Stimulated activated CD8-positive, alpha-beta memory T cell treated with anti-CD3 and anti-CD28 coated beads, Interleukin-12 subunit alpha, Interleukin-12 subunit beta, amount 100 ng/mL, for 24 hours (primary cell): ENCODE measurements around the gene HYAL1.

ENCODE experiments used
- DNase-seq: peaks from one replicate; pipeline ENCODE4 v3.0.0-alpha.2; 2020; ENCODE audit errors: extremely low read depth

Gene HYAL1

GRCh38 chr3:50334339-50335075 is 31.1 kb upstream of the HYAL1 start:
- DNase-seq: no peak

- no peak for DNase-seq
These were observed 30.5 kb upstream of the HYAL1 start for GRCh38 chr3:50333744-50334328.

- DNase-seq: no peak
These were observed 28.1 kb upstream of the HYAL1 start for GRCh38 chr3:50331364-50331907.

- no peak for DNase-seq
These were observed 27.0 kb upstream of the HYAL1 start for GRCh38 chr3:50330330-50330729.

- DNase-seq: peak; percentile 90
These were observed 24.7 kb upstream of the HYAL1 start, which contains the start of gene TUSC2 for GRCh38 chr3:50327943-50328691. TUSC2 (minus strand) TSS chr3:50328223; CDS start chr3:50328099, 124 bp downstream.

- no peak for DNase-seq
These were observed 23.8 kb upstream of the HYAL1 start for GRCh38 chr3:50327129-50327528.

GRCh38 chr3:50326182-50326541 is 22.8 kb upstream of the HYAL1 start:
- no peak for DNase-seq

GRCh38 chr3:50325497-50326181 is 22.3 kb upstream of the HYAL1 start:
- no peak for DNase-seq

- no peak for DNase-seq
These were observed 21.7 kb upstream of the HYAL1 start for GRCh38 chr3:50325113-50325480.

GRCh38 chr3:50324351-50325112 is 21.2 kb upstream of the HYAL1 start:
- DNase-seq: no peak

- DNase-seq: no peak
These were observed 20.3 kb upstream of the HYAL1 start for GRCh38 chr3:50323614-50324199.

- DNase-seq: no peak
These were observed 19.8 kb upstream of the HYAL1 start for GRCh38 chr3:50323092-50323600.

- no peak for DNase-seq
These were observed 19.2 kb upstream of the HYAL1 start, which contains the start of gene HYAL2 for GRCh38 chr3:50322386-50323091. HYAL2 (minus strand) TSS chr3:50322745; CDS start chr3:50320489, 2,256 bp downstream.

GRCh38 chr3:50322115-50322385 is 18.7 kb upstream of the HYAL1 start:
- DNase-seq: no peak

GRCh38 chr3:50321336-50322114 is 18.2 kb upstream of the HYAL1 start:
- peak; percentile 66 for DNase-seq

- no peak for DNase-seq
These were observed 17.5 kb upstream of the HYAL1 start for GRCh38 chr3:50320853-50321335.

GRCh38 chr3:50319894-50320625 is 16.7 kb upstream of the HYAL1 start:
- no peak for DNase-seq

GRCh38 chr3:50319181-50319893 is 16.0 kb upstream of the HYAL1 start:
- no peak for DNase-seq
